HCT116 (cell line): Measurements from ENCODE around the gene RAB4A. TPM values are rescaled to one million over a fixed set of nuclear protein-coding genes. Genes with fewer than 3 reads are reported as not detected.
"Not testable (repeated sequence)": the region's sequence is repeated elsewhere in the genome, so short reads cannot be mapped to it uniquely, and the experiment has no call there.

ENCODE experiments used
- ATAC-seq: fragments of 200-7000 bp; cut with Tn5 transposase; 2 replicates; pipeline ENCODE4 v1.9.1; 2020; ENCODE audit warnings: mild to moderate bottlenecking, moderate library complexity
- BruUV-seq: library from RNA; stranded (reverse); fragments of 400-500 nt; replicated peaks from 2 replicates; lab custom pipeline; 2021; lab: Mats Ljungman, UMichigan
- CTCF ChIA-PET: fragments of 300-600 bp; sonication (Branson Sonifier 250); formaldehyde crosslinking; loops from one replicate; lab custom pipeline; 2021; ENCODE audit warnings: antibody characterized with exemption; lab: Charles Lee
- POLR2A ChIA-PET: fragments of 300-600, 350-600 bp; sonication (Branson Sonifier 250); formaldehyde crosslinking; loops from one replicate; lab custom pipeline; 2021; ENCODE audit warnings: antibody characterized with exemption; lab: Charles Lee
- RAD21 ChIA-PET, 2 experiments: fragments of 300-600 bp; sonication (Branson Sonifier 250); formaldehyde crosslinking; loops; one replicate each; lab custom pipeline; 2023; ENCODE audit warnings: low total read pairs in 2 of 2; ENCODE audit not compliant: uncharacterized antibody in 2 of 2, unreplicated experiment in 2 of 2, low non-redundant PET in 1 of 2; lab: Charles Lee
- DNase-seq: peaks from one replicate; pipeline ENCODE4 v3.0.0-alpha.2; 2010; ENCODE audit warnings: low read depth, low spot score
- H2AFZ ChIP-seq: fragments of 200-600 bp; shearing (Covaris generic), sonication (generic); 2 replicates; pipeline ENCODE4 v1.6.1; 2017; ENCODE audit warnings: low read depth, mixed run types, mixed read lengths, antibody characterized with exemption, low read length; ENCODE audit not compliant: poor library complexity, severe bottlenecking
- H3K27ac ChIP-seq: 2 replicates; pipeline ENCODE4 v1.5.1; 2012; ENCODE audit warnings: low read depth, low read length
- H3K27me3 ChIP-seq: fragments of 200-600 bp; sonication (generic); 2 replicates; pipeline ENCODE4 v1.6.1; 2016; ENCODE audit warnings: mixed run types, low read length, mixed read lengths; ENCODE audit not compliant: insufficient read depth
- H3K36me3 ChIP-seq, 2 experiments: fragments of 200-500 bp in 1 of 2; fragments of 200-600 bp in 1 of 2; sonication (Bioruptor generic) in 1 of 2; sonication (generic) in 1 of 2; 2 replicates each; pipeline versions ENCODE4 v1.5.1 to v1.6.1; 2014 to 2016; ENCODE audit warnings: low read length in 2 of 2, inconsistent platforms in 1 of 2, mixed read lengths in 1 of 2, mixed run types in 1 of 2; ENCODE audit not compliant: insufficient read depth in 2 of 2, control insufficient read depth in 1 of 2
- H3K4me1 ChIP-seq, 2 experiments: fragments of 200-600 bp in 1 of 2; sonication (generic) in 1 of 2; 2 replicates each; pipeline versions ENCODE4 v1.5.1 to v1.6.1; 2012 to 2017; ENCODE audit warnings: low read length in 2 of 2, inconsistent platforms in 1 of 2, mild to moderate bottlenecking in 1 of 2, mixed read lengths in 1 of 2, mixed run types in 1 of 2, moderate library complexity in 1 of 2; ENCODE audit not compliant: insufficient read depth in 2 of 2, control insufficient read depth in 1 of 2
- H3K4me2 ChIP-seq: fragments of 200-600 bp; sonication (generic); 2 replicates; pipeline ENCODE4 v1.6.1; 2017; ENCODE audit warnings: mixed run types, low read length, mixed read lengths
- H3K4me3 ChIP-seq, 2 experiments: fragments of 200-600 bp in 1 of 2; sonication (generic) in 1 of 2; replicated peaks in 1 of 2; 2 replicates each; pipeline ENCODE4 v1.5.1; 2011 to 2016; ENCODE audit warnings: low read length in 2 of 2, control low read depth in 1 of 2, low read depth in 1 of 2, mild to moderate bottlenecking in 1 of 2, mixed read lengths in 1 of 2, mixed run types in 1 of 2
- H3K79me2 ChIP-seq: fragments of 200-600 bp; sonication (generic); 2 replicates; pipeline ENCODE4 v1.6.1; 2017; ENCODE audit warnings: mild to moderate bottlenecking, mixed run types, low read length, moderate library complexity, mixed read lengths; ENCODE audit not compliant: insufficient read depth
- H3K9ac ChIP-seq: fragments of 200-600 bp; sonication (generic); 2 replicates; pipeline ENCODE4 v1.6.1; 2016; ENCODE audit warnings: low read length, mixed read lengths
- H3K9me2 ChIP-seq: fragments of 200-600 bp; sonication (generic), shearing (Covaris generic); 2 replicates; pipeline ENCODE4 v1.6.1; 2017; ENCODE audit warnings: mixed run types, mild to moderate bottlenecking, moderate library complexity; ENCODE audit not compliant: insufficient read depth
- H3K9me3 ChIP-seq, 2 experiments: fragments of 200-500 bp in 1 of 2; fragments of 200-600 bp in 1 of 2; sonication (Bioruptor generic) in 1 of 2; sonication (generic) in 1 of 2; 2 replicates each; pipeline ENCODE4 v1.6.1; 2014 to 2017; ENCODE audit warnings: low read length in 2 of 2, mixed read lengths in 2 of 2, inconsistent platforms in 1 of 2, low read depth in 1 of 2, mild to moderate bottlenecking in 1 of 2, mixed run types in 1 of 2, moderate library complexity in 1 of 2; ENCODE audit not compliant: control insufficient read depth in 1 of 2, insufficient read depth in 1 of 2
- H4K20me1 ChIP-seq: fragments of 200-600 bp; sonication (generic), shearing (Covaris generic); 2 replicates; pipeline ENCODE4 v1.6.1; 2017; ENCODE audit warnings: mixed run types, mild to moderate bottlenecking, moderate library complexity; ENCODE audit not compliant: insufficient read depth
- CEBPB ChIP-seq: IDR thresholded peaks from 2 replicates; pipeline ENCODE4 v1.6.1; 2012; ENCODE audit warnings: low read depth
- CTCF ChIP-seq, 3 experiments: fragments of 200-600 bp in 1 of 3; sonication (generic) in 1 of 3; IDR thresholded peaks in 2 of 3; conservative IDR thresholded peaks in 1 of 3; 2 replicates each; pipeline ENCODE4 v1.5.1; 2012 to 2017; ENCODE audit warnings: low read depth in 2 of 3, low read length in 2 of 3, antibody characterized with exemption in 1 of 3, borderline replicate concordance in 1 of 3, control low read depth in 1 of 3, mild to moderate bottlenecking in 1 of 3, mixed read lengths in 1 of 3, mixed run types in 1 of 3, moderate library complexity in 1 of 3; ENCODE audit not compliant: insufficient read depth in 1 of 3
- EGR1 ChIP-seq: IDR thresholded peaks from 2 replicates; pipeline ENCODE4 v1.6.1; 2012; ENCODE audit warnings: low read depth
- EZH2phosphoT487 ChIP-seq: fragments of 200-600 bp; IDR thresholded peaks from 2 replicates; pipeline ENCODE4 v1.6.1; 2018; ENCODE audit warnings: antibody characterized with exemption, borderline replicate concordance
- FOSL1 ChIP-seq: IDR thresholded peaks from 2 replicates; pipeline ENCODE4 v1.6.1; 2012; ENCODE audit warnings: low read depth
- POLR2A ChIP-seq: IDR thresholded peaks from 2 replicates; pipeline ENCODE4 v1.7.0; 2011; ENCODE audit warnings: borderline replicate concordance; ENCODE audit not compliant: insufficient read depth, insufficient read length; ENCODE audit errors: extremely low read depth
- POLR2AphosphoS5 ChIP-seq: IDR thresholded peaks from 2 replicates; pipeline ENCODE4 v1.6.1; 2011; ENCODE audit warnings: mild to moderate bottlenecking, low read depth, low read length, moderate library complexity
- REST ChIP-seq: IDR thresholded peaks from 2 replicates; pipeline ENCODE4 v1.6.1; 2012; ENCODE audit warnings: low read depth
- TCF7L2 ChIP-seq: IDR thresholded peaks from 2 replicates; pipeline ENCODE4 v1.7.0; 2011; ENCODE audit warnings: borderline replicate concordance, inconsistent platforms; ENCODE audit not compliant: insufficient read depth, insufficient read length; ENCODE audit errors: extremely low read depth
- ZBTB33 ChIP-seq: IDR thresholded peaks from 2 replicates; pipeline ENCODE4 v1.6.1; 2011; ENCODE audit warnings: mild to moderate bottlenecking, low read length, moderate library complexity; ENCODE audit not compliant: insufficient replicate concordance; ENCODE audit errors: extremely low read depth
- ZFX ChIP-seq: fragments of 450-650 bp; IDR thresholded peaks from 2 replicates; pipeline ENCODE4 v1.6.1; 2017
- intact Hi-C: fragments of 100-400 bp; cut with micrococcal nuclease; formaldehyde crosslinking; loops from 2 replicates; pipeline ENCODE4 v1.10.0; 2022
- total RNA-seq: library from RNA; stranded (reverse); gene quantifications from one replicate; pipeline ENCODE4 v1.2.1, GENCODE V29; 2021; ENCODE audit not compliant: unreplicated experiment

The RAB4A gene
- total RNA-seq, 1 experiment from 2014 or later = 101 TPM

- H4K20me1 ChIP-seq, intact Hi-C loops, H3K27ac ChIP-seq, H3K9ac ChIP-seq, H3K9me2 ChIP-seq, CTCF ChIA-PET, DNase-seq, RAD21 ChIA-PET, H3K4me1 ChIP-seq, H3K4me3 ChIP-seq, H3K9me3 ChIP-seq, H3K4me2 ChIP-seq, ATAC-seq, H3K27me3 ChIP-seq, POLR2A ChIA-PET, H2AFZ ChIP-seq, H3K36me3 ChIP-seq, BruUV-seq: not testable (repeated sequence)
- H3K79me2 ChIP-seq = peaks cover 18% of the 10 kb centered on the region
Observed at GRCh38 chr1:229291686-229292085, 20.8 kb downstream of the RAB4A start.

- ChIA-PET RAD21 (no interaction called here), CTCF (no interaction called here), POLR2A (no interaction called here)
- BruUV-seq = no TSS peak
- Histone ChIP-seq H2AFZ (no peak overlapping the region), H3K4me2 (no peak overlapping the region), H3K9me3 (no peaks in the 10 kb centered on the region), H3K79me2 (no peaks in the 10 kb centered on the region; the same call in 1 of the 2 replicates), H3K36me3 (peaks cover 0 to 13% of the 10 kb centered on the region in 2 experiments; a peak in 2 of 4 replicates), H4K20me1 (no peaks in the 10 kb centered on the region), H3K4me3 (no peak overlapping the region), H3K9ac (no peak overlapping the region), H3K27ac (no peak overlapping the region), H3K4me1 (no peaks in the 10 kb centered on the region), H3K27me3 (no peaks in the 10 kb centered on the region), H3K9me2 (no peaks in the 10 kb centered on the region)
- intact Hi-C loops = no loop called here
- DNase-seq (no peak), ATAC-seq (no peak)
- TF ChIP-seq REST (no peak), ZFX (no peak), EGR1 (no peak), TCF7L2 (no peak), EZH2phosphoT487 (no peak), CEBPB (no peak), POLR2AphosphoS5 (no peak), CTCF (IDR thresholded peaks at IDR 0.05 in 2 of 3, conservative IDR thresholded peaks at IDR 0.05 in 1 of 3; ENCODE audit: borderline replicate concordance in 1 of 3, insufficient read depth in 1 of 3, low read depth in 2 of 3, low read length in 2 of 3) (no peak), ZBTB33 (no peak), FOSL1 (no peak), POLR2A (no peak)
Observed at GRCh38 chr1:229293528-229294204, 22.8 kb downstream of the RAB4A start.
